ENCODE results near the gene GPR152.

The GPR152 gene

DNA sequence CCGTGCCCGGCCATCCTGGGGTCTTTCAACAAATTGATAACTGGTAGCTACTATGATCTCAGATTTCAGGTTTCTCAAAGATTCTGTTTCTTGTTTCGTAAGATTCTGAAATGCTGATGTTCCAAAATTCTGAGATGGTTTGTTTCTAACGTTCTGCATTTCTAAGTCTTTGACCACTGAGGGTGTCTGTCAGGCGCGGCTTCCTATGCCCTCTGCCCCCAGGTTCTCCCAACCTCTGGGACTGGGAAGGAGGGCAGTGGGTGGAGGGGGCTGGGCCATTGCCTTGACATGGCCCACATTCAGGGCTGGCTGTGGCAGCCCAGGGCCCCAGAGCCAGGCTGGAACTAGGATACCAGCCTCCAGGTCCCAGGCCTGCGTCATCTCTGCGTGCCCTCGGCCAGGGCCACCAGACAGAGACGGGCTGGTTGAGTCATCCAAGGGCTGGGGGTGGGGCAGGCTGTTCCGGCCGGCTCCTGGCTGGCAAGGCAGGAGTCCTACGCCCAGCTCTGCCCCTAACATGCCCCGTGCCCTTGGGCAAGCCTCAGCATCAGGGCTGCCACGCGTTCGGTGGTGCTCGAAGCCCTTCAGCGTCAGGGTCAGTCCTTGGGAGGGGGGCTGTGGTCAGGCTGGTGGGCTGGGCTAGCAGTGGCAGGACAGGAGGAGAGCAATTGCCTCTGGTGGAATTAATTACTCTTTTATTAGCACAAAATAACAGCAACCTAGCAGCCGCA is 11.3 kb upstream of the GPR152 start:
- DNase-seq, result no peak

DNA sequence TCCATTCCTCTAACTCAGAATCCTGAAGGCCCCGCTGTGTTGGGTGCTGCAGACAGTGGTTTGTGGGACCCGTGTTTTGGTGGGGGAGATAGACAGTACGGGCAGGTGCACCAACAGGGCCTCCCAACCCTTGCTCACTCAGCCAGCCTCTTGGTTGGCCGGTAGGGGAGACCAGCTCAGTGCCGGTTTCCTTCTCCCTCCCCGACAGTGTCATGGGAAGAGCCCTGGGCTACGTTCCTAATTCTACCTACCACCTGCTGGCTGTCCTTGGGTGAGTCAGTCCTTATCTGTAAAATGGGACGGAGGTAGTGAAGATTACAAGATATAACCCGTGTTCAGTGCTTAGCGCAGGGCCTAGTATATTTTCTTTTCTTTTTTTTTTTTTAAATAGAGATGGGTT is 10.7 kb upstream of the GPR152 start:
- DNase-seq, result no peak

DNA sequence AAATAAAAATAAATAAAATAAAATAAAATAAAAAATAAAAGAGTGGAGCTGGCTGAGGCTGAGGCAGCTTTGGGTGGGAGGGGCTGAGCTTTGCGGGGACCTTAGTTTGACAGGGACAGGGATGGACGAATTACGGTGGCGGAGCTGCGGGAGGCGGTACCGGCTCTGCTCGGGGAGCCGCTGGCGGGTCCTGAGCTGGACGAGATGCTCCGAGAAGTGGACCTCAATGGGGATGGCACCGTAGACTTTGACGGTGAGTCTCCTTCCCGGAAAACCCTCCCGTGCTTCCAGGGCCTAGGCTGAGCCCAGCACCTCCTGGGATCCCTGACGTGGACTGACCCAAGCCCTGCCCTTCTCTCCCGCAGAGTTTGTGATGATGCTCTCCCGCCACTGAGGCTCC is 5.7 kb upstream of the GPR152 start:
- no peak for DNase-seq

DNA sequence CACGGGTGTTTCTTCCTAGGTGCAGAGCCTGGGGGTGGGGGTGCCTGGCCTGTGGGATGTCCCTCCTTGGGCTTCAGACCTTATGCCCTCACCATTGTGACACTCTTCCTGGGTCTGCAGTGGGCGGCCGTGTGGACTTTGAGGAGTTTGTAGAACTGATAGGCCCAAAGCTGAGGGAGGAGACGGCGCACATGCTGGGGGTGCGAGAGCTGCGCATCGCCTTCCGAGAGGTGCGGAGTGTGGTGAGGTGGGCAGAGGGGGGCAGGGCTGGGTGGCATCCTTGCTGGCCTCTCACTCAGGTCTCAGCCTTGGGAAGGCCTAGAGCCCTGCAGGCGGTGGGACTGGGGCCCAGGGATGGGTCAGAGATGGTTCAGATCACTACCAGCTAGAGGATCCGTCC is 4.9 kb upstream of the GPR152 start:
- DNase-seq, result no peak

DNA sequence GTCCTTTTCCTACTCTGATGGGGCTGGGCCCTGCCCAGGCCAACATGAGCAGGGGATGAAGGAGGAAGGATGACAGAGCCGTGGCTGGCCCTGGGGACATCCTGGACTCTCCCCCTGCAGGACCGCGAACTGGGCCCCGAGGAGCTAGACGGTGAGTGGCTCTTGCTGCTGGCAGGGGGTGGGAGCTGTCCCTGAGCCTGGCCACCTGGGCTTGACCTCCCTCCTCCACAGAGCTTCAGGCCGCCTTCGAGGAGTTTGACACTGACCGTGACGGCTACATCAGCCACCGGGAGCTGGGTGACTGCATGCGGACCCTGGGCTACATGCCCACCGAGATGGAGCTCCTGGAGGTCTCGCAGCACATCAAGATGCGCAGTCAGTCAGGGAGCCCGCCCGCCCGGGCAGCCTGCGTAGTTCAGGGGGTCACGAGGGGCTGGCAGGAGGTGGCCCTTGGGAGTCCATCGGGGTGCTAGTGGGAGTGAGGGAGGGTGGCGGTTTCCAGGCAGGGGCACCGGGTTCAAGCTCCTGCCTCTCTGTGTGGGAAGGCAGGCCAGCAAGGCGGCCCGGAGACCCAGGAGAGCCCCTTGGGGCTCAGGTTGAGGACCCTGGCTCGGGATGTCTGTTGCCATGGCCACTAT is 3.7 kb upstream of the GPR152 start:
- no peak for DNase-seq

DNA sequence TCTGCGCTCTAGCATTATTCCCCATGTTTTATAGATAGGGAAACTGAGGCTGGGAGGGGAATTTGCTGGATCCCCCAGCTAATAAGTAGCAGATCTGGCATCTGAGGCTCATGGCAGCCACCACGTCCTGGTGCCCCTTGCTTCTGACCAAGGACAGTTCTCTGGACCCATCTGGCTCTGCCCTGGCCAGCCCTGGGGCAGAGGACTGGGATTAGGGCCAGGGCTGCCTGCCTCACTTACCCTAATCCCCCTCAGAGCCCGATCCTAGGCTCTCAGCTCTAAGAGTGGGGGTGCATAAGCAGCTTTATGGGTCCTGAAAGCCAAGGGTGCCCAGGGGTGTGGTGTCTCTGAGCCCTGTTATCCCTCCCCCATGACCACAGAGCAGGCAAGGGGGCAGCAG is 2.5 kb upstream of the GPR152 start, which contains the start of gene CABP4:
Gene CABP4, plus strand, starts transcription at position 301 of the 400 bp plus-strand sequence. Its CDS starts 70 bp downstream, at position 371.
- DNase-seq, result no peak

DNA sequence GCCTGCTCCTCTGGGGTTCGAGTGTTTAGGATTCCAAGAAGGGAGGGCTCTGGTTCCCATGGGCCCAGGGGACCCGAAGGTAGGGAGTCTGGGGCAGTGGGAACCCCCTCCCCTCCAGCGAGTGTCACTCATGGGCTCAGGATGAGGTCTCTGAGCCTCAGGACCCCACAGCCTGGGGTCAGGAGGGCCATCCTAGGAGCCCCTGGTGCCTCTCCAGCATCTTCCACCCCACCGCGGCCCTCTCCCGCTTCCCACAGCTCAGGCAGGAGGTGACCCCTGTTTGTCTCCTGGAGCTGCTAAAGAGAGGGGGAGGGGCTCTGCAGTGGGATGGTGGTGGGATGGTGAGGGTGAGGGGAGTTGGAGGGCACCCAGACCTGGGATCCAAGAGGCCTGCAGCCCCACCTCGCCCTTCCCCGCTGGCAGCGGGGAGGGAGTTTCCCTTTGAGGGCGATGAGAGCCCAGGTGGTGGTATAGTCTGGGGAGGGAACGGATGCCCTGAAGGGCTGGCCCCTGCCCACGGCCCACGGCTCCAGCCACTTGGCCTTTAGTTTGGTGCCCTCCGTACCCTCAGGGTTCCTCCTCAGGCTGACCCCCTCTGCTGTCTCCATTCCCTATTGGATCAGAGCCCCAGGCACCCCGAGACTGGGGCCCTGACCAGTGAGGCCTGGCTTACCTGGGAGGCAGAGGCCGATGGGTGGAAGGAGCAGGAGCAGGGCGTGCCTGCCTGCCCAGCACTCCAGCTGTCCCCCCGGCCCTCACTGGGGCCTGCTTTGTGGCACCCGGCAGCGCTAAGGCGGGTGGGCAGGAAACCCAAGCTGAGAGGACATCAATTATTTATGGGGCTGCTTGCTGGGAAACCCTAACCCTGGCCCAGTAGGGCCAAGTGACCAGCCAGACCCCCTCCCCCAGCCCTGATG is 1.5 kb upstream of the GPR152 start:
- DNase-seq, result no peak

DNA sequence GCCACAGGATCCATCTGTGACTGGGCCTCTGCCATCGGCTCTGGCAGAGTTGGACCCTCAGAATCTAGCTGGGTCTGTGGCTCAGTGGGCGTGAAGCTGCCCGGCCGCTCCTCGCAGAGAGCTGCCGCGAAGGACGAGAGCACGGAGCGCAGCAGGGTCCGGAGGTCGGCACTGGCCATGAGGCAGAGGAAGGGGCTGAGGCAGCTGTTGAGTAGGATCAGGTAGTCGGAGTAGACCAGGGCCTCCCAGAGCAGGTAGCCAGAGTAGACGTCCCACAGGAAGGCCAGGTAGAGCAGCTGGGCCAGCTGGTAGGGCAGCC is 912 bp downstream of the GPR152 start:
- no peak for DNase-seq

DNA sequence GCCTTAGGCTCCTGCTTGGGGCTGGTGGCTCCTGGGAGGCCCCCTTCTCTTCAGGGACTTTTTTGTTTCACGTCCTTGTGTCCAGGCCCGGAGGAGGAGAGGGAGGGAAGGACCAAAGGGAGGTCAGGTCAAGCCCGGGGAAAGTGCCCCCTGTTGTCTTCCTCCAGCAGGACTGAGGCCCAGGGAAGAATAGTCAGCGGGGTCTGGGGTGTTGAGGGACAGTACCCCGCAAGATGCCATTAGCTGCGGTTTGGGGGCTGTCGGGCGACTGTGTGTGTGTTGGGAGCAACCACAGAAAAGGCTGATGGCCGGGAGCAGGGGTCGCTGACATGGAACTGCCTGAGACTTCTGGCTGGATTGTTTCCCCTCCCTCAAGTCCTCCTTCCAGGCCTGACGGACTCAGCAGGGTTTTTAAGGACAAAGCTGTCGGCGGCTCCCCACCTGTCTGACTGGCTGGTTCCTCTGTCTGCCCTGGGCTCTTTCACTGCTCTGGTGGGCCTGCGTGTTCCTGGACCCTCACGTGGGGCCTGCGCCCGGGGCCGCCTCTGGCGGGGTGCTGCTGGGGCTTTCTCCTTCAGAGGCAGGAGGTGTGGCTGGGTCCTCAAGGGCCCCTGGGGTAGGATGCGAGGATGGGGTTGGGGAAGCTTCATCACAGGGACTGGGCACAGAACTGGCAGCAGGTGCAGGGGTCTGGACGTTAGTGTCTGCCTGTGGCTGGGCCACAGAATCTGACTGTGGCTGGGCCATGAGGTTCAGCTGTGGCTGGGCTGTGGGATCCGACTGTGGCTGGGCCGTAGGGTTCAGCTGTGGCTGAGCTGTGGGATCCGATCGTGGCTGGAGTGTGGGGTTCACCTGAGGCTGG is 1.5 kb downstream of the GPR152 start:
- DNase-seq, result no peak

DNA sequence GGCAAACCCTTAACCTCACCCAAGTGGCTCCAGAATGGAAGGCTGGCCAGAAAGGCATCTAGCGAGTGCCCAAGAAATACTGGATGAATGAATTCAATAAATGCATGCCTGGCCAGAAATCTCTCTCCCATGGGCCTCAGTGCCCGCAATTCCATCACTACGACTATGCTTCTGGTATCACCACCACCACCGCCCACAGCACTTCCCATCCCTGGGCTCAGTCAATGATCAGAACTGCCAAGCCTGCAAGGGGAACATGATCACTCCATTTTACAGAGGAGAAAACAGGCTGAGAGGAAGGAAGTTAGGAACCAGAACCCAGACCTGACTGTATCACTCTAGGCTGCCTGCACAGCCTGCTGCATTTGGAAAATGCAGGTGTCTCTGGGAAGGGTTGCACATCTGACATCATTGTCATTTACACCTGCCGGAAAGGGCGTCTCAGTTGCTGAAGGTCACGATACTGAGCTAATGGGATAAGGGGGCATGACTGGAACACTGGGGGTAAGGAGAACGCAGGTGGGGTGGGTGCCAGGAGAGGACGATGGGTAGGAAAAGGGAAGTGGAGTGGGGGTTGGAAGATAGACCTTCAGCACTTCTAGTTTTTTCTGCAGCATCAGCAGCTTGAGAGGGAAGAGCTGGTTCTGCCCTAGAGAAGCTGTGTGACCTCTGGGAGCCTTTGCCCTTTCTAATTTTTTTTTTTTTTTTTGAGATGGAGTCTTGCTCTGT is 3.2 kb downstream of the GPR152 start:
- DNase-seq, result no peak

DNA sequence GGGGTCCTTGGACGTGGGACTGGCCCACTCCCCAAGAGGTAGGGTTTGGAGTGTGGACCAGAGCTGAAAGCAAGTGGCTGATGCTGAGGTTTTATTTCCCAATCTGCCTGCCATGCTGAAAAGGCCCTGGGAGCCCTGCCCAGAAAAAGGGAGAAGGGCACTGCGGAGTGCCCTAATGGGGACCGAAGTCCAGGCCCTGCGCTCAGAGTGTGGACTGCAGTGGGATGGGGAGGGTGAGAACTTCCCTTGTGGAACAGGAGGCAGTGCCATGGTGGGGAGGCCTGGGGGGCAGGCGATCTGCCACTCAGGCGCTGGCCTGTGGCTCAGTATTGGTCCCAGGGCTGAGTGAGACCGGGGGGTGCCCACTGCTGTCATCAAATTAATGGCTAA is 4.3 kb downstream of the GPR152 start:
- DNase-seq, result no peak

DNA sequence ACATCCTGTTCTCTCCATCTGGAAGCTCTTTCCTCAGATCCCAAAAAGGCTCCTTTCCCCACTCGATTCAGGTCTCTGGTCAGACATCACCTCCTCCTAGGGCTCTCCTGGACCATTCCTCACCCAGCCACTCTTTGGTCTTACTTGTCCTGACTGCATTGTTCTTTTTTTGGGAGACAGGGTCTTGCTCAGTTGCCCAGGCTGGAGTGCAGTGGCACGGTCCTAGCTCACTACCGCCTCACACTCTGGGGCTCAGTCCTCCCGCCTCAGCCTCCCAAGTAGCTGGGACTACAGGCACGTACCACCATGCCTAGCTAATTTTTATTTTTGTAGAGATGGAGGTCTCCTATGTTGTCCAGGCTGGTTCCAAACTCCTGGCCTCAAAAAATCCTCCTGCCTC is 7.0 kb downstream of the GPR152 start:
- DNase-seq, result no peak

DNA sequence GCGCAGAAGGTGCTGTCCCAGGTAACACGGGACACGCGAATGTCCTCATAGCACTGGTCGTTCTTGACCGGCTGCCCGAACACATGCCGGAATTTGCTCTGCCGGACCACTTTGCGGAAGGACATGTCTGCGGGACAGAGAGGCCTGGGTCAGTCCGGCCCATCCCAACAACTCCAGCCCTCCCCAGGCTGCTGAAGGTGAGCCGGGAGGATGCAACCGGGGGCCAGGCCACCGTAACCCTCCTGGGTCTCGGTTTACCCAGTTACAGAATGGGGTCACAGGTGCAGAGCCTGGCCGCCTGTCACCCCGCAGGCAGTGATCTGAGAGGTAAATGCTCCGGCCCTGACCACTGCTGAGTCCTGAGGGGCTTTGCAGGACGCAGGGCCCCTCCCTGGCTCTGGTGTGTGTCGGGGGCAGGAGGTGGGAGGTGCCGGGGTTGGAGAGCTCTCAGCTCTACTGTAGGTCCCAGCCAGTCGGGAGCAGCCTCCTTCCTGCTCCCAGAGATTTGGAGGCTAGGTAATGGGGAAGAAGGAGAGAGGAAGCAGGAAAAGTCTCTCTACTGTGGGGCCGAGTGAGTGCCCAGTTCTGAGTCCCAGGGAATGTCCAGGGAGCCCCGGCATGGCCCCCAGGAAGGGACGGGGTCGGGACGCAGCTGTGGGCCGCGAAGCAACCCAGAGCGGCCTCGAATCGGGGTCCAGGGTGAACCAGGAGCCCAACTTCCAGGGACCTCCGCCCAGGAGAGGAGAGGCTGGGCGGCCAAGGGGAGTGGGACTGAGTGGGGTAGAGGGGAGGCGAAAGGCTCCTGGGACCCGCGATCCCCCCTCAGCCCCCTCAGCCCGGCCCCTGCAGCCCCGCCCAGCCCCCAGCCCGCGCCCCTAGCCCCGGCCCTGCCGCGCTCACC is 9.8 kb downstream of the GPR152 start:
- peak; percentile 15 for DNase-seq

DNA sequence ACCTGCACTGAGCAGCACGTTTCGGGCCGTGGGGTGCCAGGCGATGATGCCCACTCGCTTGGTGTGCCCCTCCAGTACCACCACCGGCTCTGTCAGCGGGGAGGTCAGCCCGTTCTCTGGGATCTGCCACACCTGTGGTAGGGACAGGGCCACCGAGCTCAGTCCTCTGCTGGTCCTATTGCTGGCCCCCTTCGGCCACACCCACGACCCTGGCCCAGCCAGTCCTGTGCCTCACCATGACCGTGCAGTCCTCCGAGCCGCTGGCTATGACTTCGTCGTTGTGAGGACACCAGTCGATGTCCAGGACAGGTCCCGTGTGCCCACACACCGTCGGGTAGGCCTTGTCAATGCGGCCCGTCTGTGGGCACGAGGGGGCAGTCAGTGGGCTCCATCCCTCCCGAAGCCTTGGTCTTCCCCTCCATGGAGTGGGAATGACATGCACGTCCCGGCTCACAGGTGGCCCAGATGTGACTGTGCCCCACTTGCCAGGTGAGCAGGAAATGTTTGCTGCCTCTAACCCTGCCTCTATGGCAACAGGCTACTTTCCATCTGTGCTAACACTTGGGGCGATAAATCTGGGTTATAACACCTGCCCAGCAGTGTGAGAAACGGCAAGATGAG is 10.7 kb downstream of the GPR152 start:
- DNase-seq, result peak; percentile 32

DNA sequence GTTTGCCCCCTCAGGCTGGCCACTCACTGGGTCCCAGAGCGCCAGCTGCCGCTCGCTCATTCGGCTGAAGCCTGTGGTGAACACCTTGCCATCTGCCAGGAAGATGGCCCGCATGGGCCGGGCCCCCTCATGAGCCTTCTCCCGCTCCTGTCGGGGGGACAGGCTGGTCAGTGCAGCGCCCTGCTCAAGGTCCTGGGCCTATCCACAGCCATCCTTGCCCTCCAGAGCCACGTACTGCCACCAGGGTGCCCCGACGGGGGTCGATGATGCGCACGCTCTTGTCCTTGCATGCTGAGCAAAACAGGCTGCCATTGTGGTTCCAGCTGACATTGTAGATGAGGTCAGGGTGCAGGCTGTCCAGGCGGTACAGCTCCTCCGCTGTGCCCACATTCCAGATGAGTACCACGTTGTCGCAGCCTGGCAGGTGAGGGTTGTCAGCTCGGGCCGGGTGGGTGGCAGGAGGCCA is 11.4 kb downstream of the GPR152 start:
- peak; percentile 22 for DNase-seq

DNA sequence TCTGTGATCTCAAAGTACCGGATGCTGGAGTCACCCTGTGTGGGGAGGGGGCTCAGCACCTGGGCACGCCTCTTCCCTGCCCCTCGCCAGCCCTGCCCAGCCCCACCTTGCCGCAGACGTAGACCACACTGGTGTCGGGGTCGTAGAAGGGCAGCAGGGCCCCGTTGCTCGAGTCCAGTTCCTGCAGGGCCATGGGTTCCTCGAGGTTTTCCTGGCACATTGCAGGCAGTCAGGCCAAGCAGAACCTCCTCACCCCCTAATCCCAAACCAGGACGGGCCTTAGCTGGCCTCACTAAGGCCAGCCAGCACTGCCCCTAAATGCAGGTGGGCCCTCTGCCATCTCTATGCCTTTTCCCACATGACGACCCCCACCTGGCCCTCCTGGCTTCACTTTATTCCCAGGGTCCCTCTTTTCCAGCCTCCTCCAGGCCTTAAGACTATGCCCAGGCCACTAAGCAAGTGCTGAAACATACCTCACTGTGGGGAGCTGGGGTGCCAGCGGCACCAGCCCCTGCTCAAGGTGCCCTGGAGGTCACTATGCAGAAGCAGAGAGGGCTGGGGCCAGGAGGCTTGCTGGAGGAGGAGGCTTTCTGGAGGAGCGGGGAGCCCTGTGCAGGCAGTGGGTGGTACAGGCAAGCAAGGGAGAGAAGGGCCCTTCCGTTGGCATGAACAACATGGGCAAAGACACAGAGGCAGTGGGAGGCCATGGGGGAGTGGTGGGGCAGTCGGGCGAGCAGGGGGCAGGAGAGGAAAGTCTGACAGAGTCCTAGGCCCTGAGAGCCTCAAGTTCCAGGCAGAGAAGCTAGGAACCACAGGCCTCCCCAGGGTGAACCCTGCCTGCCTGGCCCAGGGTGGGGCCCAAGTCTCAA is 12.1 kb downstream of the GPR152 start:
- peak; percentile 48 for DNase-seq

DNA sequence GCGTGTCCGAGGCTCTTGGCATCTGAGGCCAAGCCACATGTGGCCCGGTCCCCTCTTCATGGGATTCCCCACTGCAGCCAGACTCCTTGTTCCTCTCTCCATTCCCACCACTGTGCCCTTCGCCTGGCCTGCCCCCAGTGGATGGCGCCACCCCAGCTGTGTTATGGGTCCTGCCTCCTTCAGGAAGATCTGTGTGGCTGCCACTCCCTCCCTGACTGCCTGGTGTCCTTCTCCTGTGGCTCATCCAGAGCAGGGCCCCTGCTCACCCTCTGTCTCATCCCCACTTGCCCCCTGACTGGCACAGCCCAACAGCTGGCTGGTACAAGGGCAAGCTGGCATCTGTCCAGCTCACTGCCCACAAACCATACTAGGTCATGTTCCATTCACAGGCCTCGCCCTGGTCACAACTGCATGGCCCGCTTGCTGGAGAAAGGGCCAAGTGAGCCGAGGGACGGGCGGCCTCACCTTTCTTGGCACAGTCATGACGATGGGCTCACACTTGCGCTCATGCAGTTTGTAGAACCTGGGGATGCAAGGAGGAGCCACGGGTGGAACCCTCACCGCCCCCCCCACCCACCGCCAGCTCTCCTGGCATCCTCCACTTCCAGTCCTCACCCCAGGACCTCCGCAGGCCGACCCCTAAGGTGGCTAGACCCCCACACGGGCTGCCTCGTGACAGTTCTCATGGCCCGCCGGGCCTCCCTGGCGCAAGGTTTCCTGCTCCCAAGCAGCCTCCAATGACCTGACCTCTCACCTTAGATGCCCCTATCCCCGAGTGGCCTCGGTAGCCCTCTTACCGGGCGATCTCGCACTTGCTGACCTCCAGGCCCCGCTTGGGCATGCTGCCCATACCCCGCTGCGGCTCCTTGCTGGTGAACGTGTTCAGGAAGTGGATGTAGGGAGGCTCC is 13.0 kb downstream of the GPR152 start:
- DNase-seq, result peak; percentile 47
